ENCODE results near the gene KLF6. TPM values are rescaled to one million over a fixed set of nuclear protein-coding genes. Genes with fewer than 3 reads are reported as not detected.
A peak's percentile ranks its signal among the peaks of the same experiment; 100 is the strongest.

Gene KLF6
- total RNA-seq, 1 donor from 2014 or later = 151 TPM

GRCh38 chr10:3745521-3745920 is 39.5 kb downstream of the KLF6 start:
- Mint-ChIP-seq H3K4me3 (no peak overlapping the region), H3K9me3 (no peaks in the 10 kb centered on the region), H3K27ac (no peak overlapping the region), H3K4me1 (peaks cover 18% of the 10 kb centered on the region), H3K36me3 (ENCODE audit: low read depth) (no peaks in the 10 kb centered on the region), H3K27me3 (no peaks in the 10 kb centered on the region)
- no peak for TF ChIP-seq CTCF (IDR thresholded peaks at IDR 0.05)
- ATAC-seq (ENCODE audit: low read depth) (no peak), DNase-seq (no peak)
- intact Hi-C loops (cut with micrococcal nuclease) = no loop called here
- POLR2A ChIA-PET = interaction anchor here (1.0 to 1.7 kb wide), 3 partner anchors 16 to 42 kb away, joined by 3 to 5 read pairs (median 3); no protein-coding TSS in a partner anchor
- CTCF ChIA-PET = no interaction called here

GRCh38 chr10:3741688-3742461 is 43.1 kb downstream of the KLF6 start:
- no peak for TF ChIP-seq CTCF (IDR thresholded peaks at IDR 0.05)
- Mint-ChIP-seq H3K27ac (peak overlapping the region; percentile 68), H3K9me3 (no peaks in the 10 kb centered on the region), H3K4me3 (peak overlapping the region; percentile 11), H3K27me3 (no peaks in the 10 kb centered on the region), H3K36me3 (ENCODE audit: low read depth) (no peaks in the 10 kb centered on the region), H3K4me1 (peaks cover 14% of the 10 kb centered on the region)
- CTCF ChIA-PET = no interaction called here
- DNase-seq = no peak
- intact Hi-C loops (cut with micrococcal nuclease) = loop anchor here (2.0 kb wide), 1 partner anchor 15 kb away; no protein-coding TSS in a partner anchor
- no peak for ATAC-seq (ENCODE audit: low read depth)
- POLR2A ChIA-PET = interaction anchor here (1.7 kb wide), 1 partner anchor 19 kb away, joined by 5 read pairs; no protein-coding TSS in a partner anchor

- no peaks in the 10 kb centered on the region for H3K36me3 Mint-ChIP-seq (ENCODE audit: low read depth)
- DNase-seq (no peak), ATAC-seq (ENCODE audit: low read depth) (peak; percentile 42)
- POLR2A ChIA-PET = interaction anchor here (1.2 to 1.8 kb wide), 3 partner anchors 17 to 44 kb away, joined by 3 to 13 read pairs (median 10); partner anchors contain the start of gene KLF6
- CTCF ChIA-PET = no interaction called here
- TF ChIP-seq CTCF (IDR thresholded peaks at IDR 0.05) = no peak
- H3K9me3 Mint-ChIP-seq = no peaks in the 10 kb centered on the region
- intact Hi-C loops (cut with micrococcal nuclease) = no loop called here
- H3K4me3 Mint-ChIP-seq = no peak overlapping the region
- no peak overlapping the region for H3K27ac Mint-ChIP-seq
- H3K27me3 Mint-ChIP-seq = no peaks in the 10 kb centered on the region
- H3K4me1 Mint-ChIP-seq = peaks cover 14% of the 10 kb centered on the region
Observed at GRCh38 chr10:3740157-3740871, 44.7 kb downstream of the KLF6 start.

GRCh38 chr10:3738855-3739350 is 46.1 kb downstream of the KLF6 start:
- Mint-ChIP-seq H3K36me3 (ENCODE audit: low read depth) (no peaks in the 10 kb centered on the region), H3K9me3 (no peaks in the 10 kb centered on the region), H3K4me1 (peaks cover 14% of the 10 kb centered on the region), H3K27me3 (no peaks in the 10 kb centered on the region), H3K4me3 (no peak overlapping the region), H3K27ac (no peak overlapping the region)
- CTCF ChIA-PET = no interaction called here
- TF ChIP-seq CTCF (IDR thresholded peaks at IDR 0.05) = no peak
- DNase-seq = no peak
- intact Hi-C loops (cut with micrococcal nuclease) = no loop called here
- POLR2A ChIA-PET = no interaction called here
- no peak for ATAC-seq (ENCODE audit: low read depth)

- POLR2A ChIA-PET = interaction anchor here (1.0 kb wide), 1 partner anchor 47 kb away, joined by 3 read pairs; the partner anchor contains the start of gene KLF6
- CTCF ChIA-PET = no interaction called here
- TF ChIP-seq CTCF (IDR thresholded peaks at IDR 0.05) = no peak
- H3K27ac Mint-ChIP-seq = peak overlapping the region; percentile 70
- intact Hi-C loops (cut with micrococcal nuclease) = no loop called here
- ATAC-seq (ENCODE audit: low read depth) = no peak
- no peak overlapping the region for H3K4me3 Mint-ChIP-seq
- no peaks in the 10 kb centered on the region for H3K9me3 Mint-ChIP-seq
- H3K36me3 Mint-ChIP-seq (ENCODE audit: low read depth) = no peaks in the 10 kb centered on the region
- H3K4me1 Mint-ChIP-seq = peaks cover 14% of the 10 kb centered on the region
- DNase-seq = no peak
- no peaks in the 10 kb centered on the region for H3K27me3 Mint-ChIP-seq
Observed at GRCh38 chr10:3737864-3738263, 47.1 kb downstream of the KLF6 start.
